Stimulated activated CD4-positive, alpha-beta T cell treated with anti-CD3 and anti-CD28 coated beads, TNF-alpha, amount 100 ng/mL, for 24 hours (primary cell): Measurements from ENCODE around the gene BIN1.

Experiments
- DNase-seq, 3 experiments: peaks; one replicate each; pipeline ENCODE4 v3.0.0-alpha.2; 2020; ENCODE audit warnings: low read depth in 3 of 3

The BIN1 gene

GRCh38 chr2:127103243-127104165 lies 3.5 kb downstream of the BIN1 start:
- no peak for DNase-seq

GRCh38 chr2:127102521-127103242 lies 4.3 kb downstream of the BIN1 start:
- no peak for DNase-seq

- DNase-seq, result no peak
These were observed 5.0 kb downstream of the BIN1 start for GRCh38 chr2:127101756-127102477.

GRCh38 chr2:127101048-127101611 lies 5.8 kb downstream of the BIN1 start:
- DNase-seq, result no peak

- no peak for DNase-seq
These were observed 6.5 kb downstream of the BIN1 start for GRCh38 chr2:127100251-127101047.

- no peak for DNase-seq
These were observed 8.2 kb downstream of the BIN1 start for GRCh38 chr2:127098711-127099110.

GRCh38 chr2:127097841-127098651 lies 8.9 kb downstream of the BIN1 start:
- DNase-seq, result no peak

- no peak for DNase-seq
These were observed 9.5 kb downstream of the BIN1 start for GRCh38 chr2:127097471-127097765.

GRCh38 chr2:127096718-127097470 lies 10.1 kb downstream of the BIN1 start:
- DNase-seq, result no peak

- no peak for DNase-seq
These were observed 10.7 kb downstream of the BIN1 start for GRCh38 chr2:127096280-127096679.

- no peak for DNase-seq
These were observed 11.2 kb downstream of the BIN1 start for GRCh38 chr2:127095784-127096183.

- DNase-seq, result no peak
These were observed 11.7 kb downstream of the BIN1 start for GRCh38 chr2:127095367-127095641.

GRCh38 chr2:127094509-127095366 lies 12.2 kb downstream of the BIN1 start:
- DNase-seq, result no peak

GRCh38 chr2:127093648-127094210 lies 13.2 kb downstream of the BIN1 start:
- DNase-seq, result no peak

GRCh38 chr2:127092901-127093516 lies 13.9 kb downstream of the BIN1 start:
- DNase-seq, result no peak

GRCh38 chr2:127092306-127092705 lies 14.6 kb downstream of the BIN1 start:
- DNase-seq, result no peak

GRCh38 chr2:127091886-127092285 lies 15.1 kb downstream of the BIN1 start:
- DNase-seq, result no peak

GRCh38 chr2:127091148-127091547 lies 15.8 kb downstream of the BIN1 start:
- no peak for DNase-seq
